G401 (cell line): ENCODE results near the gene INPP4B. TPM values are rescaled to one million over a fixed set of nuclear protein-coding genes. Genes with fewer than 3 reads are reported as not detected.

Experiments used
- DNase-seq: peaks from one replicate; pipeline ENCODE4 v3.0.0-alpha.2; 2015; ENCODE audit warnings: low spot score
- in situ Hi-C: cut with HindIII; loops from 2 replicates; pipeline ENCODE4 v1.10.0; 2016; ENCODE audit warnings: low sequenced_read_pairs, mixed read lengths
- total RNA-seq: library from RNA; depleted of rRNA; stranded (reverse); fragments of >200 nt; shearing (Covaris generic); gene quantifications from 2 replicates; pipeline ENCODE4 v1.2.3, GENCODE V29; 2014

INPP4B gene
- total RNA-seq, 1 experiment from 2014 or later: 70.7 TPM

DNA sequence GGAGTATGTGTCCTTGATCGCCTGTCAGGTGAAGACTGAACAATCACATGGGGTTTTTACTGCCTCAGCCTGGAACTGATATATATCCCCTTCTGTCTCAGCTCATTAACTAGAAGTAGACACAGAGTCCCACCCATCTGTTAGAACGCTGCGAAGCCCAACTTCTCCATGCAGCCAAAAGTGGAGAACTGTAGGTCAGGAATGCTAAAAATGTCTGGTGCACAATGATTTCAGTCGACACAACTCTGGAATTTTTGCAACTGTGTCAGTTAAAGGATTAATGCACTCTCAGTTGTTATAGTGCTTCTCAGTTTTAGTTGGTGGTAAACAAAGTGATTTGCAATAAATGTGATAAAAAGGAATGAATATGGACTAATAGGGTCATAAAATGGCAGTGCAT lies 287.2 kb downstream of the INPP4B start:
- peak; percentile 53 for DNase-seq
- in situ Hi-C loops: no loop called here

DNA sequence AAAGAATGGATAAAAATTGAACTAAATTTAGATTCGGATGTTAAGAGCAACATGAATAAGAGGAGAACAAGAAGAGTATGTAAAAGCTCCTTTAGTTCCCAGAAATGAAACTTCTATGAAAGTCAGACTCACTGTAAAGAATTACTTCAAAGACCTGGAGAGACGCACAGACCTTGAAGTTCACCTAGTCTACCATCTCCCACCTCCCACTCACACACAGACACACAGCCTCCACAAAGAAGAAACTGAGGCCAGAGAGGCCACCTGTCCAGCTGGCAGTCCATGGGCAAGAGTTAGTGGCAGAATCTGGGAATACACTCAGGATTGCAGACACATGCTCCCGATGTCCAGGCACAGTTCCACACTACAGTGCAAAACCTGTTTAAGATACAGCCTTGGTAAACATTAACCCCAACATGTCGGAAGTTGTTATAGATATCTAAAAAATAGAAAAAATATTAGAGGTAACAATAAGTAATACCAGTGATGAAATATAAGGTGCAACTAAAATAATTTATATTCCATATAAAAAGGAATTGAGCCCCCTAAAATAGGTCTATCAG lies 288.8 kb downstream of the INPP4B start:
- DNase-seq: no peak
- in situ Hi-C loops: no loop called here

DNA sequence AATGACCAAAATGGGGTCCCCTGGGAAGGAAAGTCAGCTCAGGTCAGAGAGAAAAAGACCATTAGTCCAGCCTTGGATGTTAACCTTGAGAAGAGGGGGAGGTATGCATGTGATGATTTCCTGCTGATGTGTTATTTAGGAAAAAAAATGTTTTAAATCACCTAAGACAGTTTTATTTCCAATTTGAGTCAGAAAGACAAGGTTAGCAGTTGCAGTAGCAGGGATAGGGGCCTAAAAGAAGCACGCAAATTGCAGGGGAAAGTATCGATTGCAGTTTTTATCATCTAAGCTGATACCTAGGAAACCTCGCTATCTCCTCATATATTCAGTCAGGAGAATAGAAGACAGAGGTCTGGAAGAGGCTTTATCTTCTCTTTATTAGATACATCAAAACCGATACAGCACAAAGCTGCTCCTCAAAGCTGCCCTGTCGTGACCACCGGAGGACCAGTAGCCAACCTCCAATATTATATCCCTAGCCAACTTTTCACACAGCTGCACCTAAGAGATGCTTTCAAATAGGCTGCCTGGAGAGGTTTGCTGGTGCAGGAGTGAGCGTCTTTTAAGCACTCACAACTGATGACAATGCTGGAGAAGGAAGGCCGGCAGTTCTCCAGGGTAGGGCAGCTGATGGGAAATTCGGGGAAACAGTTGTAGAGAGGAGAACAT lies 289.4 kb downstream of the INPP4B start:
- in situ Hi-C loops: no loop called here
- no peak for DNase-seq

DNA sequence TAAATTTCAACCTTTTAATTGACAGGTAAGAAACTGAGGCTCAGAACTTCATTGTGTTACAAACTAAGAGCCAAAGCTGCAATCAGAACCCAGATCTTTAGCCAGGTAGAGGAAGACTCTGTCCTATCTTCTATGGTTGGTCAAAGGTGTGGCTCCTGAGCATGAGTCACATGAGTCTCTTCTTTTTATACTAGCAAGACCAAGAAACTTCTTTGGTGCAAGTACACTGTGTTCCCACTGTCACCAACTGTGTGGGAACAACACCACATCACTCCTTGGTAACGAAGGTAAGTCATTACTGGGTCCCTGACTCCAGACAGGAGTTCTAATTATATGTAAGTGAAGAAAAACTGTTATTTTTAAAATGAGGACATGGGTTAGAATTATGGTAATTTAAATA lies 290.1 kb downstream of the INPP4B start:
- in situ Hi-C loops: no loop called here
- DNase-seq: no peak

- in situ Hi-C loops: no loop called here
- DNase-seq: no peak
Measured at GRCh38 chr4:142554412-142554811, 291.7 kb downstream of the INPP4B start.

- no peak for DNase-seq
- in situ Hi-C loops: no loop called here
Measured at GRCh38 chr4:142551517-142552305, 294.4 kb downstream of the INPP4B start.

GRCh38 chr4:142550965-142551364 lies 295.1 kb downstream of the INPP4B start:
- in situ Hi-C loops: no loop called here
- no peak for DNase-seq

GRCh38 chr4:142549726-142550463 lies 296.2 kb downstream of the INPP4B start:
- in situ Hi-C loops: no loop called here
- DNase-seq: peak; percentile 65

DNA sequence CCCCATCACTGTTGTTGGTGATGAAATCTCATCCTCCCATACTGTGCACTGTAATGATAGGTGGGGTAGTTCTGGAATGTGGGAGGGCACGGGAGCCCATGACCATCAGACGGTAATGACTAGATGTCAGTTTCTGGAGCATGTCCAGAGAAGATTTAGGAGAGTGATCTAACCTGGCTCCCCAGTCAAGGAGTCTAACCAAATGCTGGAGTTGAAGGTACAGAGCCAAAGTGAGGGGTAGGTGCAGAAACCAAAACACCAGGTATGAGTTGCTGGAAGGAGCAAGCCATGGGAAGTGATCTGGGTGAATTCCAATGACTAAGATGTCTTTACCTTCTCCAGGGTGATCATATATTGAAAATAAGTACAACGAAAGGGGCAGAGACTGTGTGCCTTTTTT lies 296.9 kb downstream of the INPP4B start:
- in situ Hi-C loops: no loop called here
- no peak for DNase-seq

DNA sequence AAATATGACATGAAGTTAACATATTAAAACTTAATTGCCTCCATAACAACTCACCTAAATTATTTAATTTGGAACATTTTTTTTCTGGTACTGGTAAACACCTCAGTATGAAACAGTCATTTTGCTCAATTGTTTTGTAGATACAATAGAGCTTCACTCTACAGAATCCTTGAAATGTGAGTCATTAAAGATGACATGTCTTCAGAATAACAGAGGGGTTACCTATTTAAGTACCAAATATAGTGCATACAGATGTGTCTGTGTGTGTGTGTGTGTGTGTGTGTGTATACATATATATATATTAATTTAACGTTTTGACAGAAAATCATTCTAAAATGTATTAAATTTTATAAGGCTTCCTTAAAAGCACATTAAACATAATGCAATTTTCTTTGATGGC lies 297.6 kb downstream of the INPP4B start:
- no peak for DNase-seq
- in situ Hi-C loops: no loop called here

- in situ Hi-C loops: no loop called here
- DNase-seq: no peak
Measured at GRCh38 chr4:142547974-142548373, 298.1 kb downstream of the INPP4B start.

GRCh38 chr4:142544594-142544993 lies 301.5 kb downstream of the INPP4B start:
- in situ Hi-C loops: no loop called here
- DNase-seq: no peak

DNA sequence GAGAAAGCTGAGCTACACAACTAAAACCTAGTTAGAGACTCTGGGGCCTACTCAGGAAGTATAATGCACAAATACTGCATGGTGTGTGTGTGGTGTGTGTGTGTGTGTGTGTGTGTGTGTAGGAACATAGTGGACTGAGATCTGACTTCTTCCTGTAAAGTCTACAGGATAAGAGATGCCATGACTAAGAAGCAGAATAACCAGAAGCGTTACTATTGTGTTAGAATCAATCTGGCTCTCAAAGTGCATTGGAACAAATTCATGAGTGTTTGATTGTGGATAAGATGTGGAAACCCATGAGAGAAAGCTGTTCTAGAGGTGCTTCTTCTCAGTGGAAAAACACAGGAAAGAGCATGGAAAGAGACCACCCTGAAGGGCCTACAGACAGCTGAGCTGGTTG lies 302.1 kb downstream of the INPP4B start:
- no peak for DNase-seq
- in situ Hi-C loops: no loop called here

DNA sequence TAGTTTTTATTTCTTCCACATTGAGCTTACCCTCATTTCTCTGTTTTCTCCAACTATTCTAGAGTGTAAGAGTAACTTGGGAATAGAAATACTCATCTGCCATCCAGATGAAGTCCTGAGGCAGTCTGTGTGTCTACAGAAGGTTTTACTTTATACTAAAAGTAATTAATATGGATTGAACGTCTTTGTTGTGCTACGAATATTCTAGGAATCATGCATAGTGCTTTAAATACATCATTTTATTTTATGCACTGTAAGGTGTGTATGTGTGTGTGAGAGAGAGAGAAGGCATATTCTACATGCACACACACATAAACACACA lies 305.7 kb downstream of the INPP4B start:
- in situ Hi-C loops: no loop called here
- no peak for DNase-seq

GRCh38 chr4:142539796-142540482 lies 306.2 kb downstream of the INPP4B start:
- in situ Hi-C loops: no loop called here
- no peak for DNase-seq

DNA sequence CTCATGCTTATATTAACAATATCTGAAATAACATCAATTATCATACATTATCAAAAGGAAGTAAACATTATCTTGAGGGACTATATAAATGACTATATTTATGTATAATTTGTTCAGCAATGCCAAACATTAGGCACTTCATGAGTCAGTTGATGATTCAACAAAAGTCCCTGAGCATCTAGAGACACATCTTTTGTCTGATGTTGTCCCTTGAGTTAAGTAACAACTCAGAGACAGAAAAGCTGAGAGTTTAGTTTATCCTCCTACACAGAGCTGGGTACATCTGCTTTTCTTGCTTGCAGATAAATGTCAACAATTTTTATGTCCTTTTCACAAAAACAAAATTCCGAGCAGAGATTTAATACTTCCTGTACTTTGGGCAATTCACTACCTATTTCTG lies 311.1 kb downstream of the INPP4B start:
- DNase-seq: no peak
- in situ Hi-C loops: no loop called here

- DNase-seq: no peak
- in situ Hi-C loops: no loop called here
Measured at GRCh38 chr4:142532054-142532453, 314.0 kb downstream of the INPP4B start.

DNA sequence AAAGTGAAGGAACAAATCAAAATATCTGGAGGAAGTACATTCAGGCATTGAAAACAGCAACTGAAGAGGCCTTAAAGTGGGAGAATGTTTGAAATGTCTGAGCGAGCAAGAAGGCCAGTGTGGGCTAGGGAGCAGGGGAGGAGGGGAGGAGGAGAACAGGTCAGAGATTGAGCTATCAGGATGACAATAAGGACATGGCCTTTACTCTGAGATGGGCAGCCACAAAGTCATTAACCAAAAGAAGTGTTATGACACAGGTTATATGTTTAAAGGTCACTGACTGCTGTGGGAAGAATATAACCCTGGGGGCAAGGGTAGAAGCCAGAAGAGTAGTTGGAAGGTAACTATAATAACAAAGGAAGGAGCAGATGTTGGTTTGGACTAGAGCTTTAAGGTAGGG lies 315.4 kb downstream of the INPP4B start:
- no peak for DNase-seq

GRCh38 chr4:142528433-142528832 lies 317.7 kb downstream of the INPP4B start:
- DNase-seq: no peak
- in situ Hi-C loops: no loop called here

More for the DNA sequence above, 315.4 kb downstream of the INPP4B start:
- in situ Hi-C loops: no loop called here
